Dendritic cell treated with granulocyte-macrophage colony-stimulating factor and Interleukin-4, amounts not matched to agents 40 ng/mL and 50 ng/mL, for 4 days (primary cell): ENCODE results near the gene RBM19.
"Not testable (repeated sequence)": the region's sequence is repeated elsewhere in the genome, so short reads cannot be mapped to it uniquely, and the experiment has no call there.

Experiments used
- H3K27ac Mint-ChIP-seq: one replicate; pipeline ENCODE4 v1.8.0; 2022; ENCODE audit warnings: mild to moderate bottlenecking, mixed read lengths
- H3K27me3 Mint-ChIP-seq: one replicate; pipeline ENCODE4 v1.8.0; 2022; ENCODE audit warnings: mild to moderate bottlenecking, mixed read lengths
- H3K36me3 Mint-ChIP-seq: one replicate; pipeline ENCODE4 v1.8.0; 2022; ENCODE audit warnings: low read depth, mixed read lengths
- H3K4me1 Mint-ChIP-seq: one replicate; pipeline ENCODE4 v1.8.0; 2022; ENCODE audit warnings: low read depth, mixed read lengths
- H3K4me3 Mint-ChIP-seq: one replicate; pipeline ENCODE4 v1.8.0; 2022; ENCODE audit warnings: mild to moderate bottlenecking, moderate library complexity, mixed read lengths
- H3K9me3 Mint-ChIP-seq: one replicate; pipeline ENCODE4 v1.8.0; 2022; ENCODE audit warnings: mixed read lengths
- intact Hi-C: fragments of 100-400 bp; cut with micrococcal nuclease; formaldehyde crosslinking; loops from one replicate; pipeline ENCODE4 v1.15.0; 2022

The RBM19 gene

GRCh38 chr12:113965951-113966797 is at the start of gene RBM19:
TSS of gene RBM19 (minus strand) at chr12:113966325. CDS start at chr12:113966227, 98 bp downstream.
- Mint-ChIP-seq H3K4me1 (peaks cover 49% of the 10 kb centered on the region), H3K4me3 (peak within 1 kb of the TSS; percentile 100), H3K9me3 (no peaks in the 10 kb centered on the region), H3K36me3 (peaks cover 30% of the 10 kb centered on the region), H3K27me3 (peaks cover 14% of the 10 kb centered on the region), H3K27ac (peak within 1 kb of the TSS; percentile 88)
- intact Hi-C loops, result no loop called here

- Mint-ChIP-seq H3K27me3 (peaks cover 7% of the 10 kb centered on the region), H3K27ac (no peak overlapping the region), H3K4me3 (no peak overlapping the region)
Observed at GRCh38 chr12:114015851-114016250, 49.7 kb upstream of the RBM19 start.

GRCh38 chr12:114013575-114014345 is 47.6 kb upstream of the RBM19 start:
- no peak overlapping the region for H3K27ac Mint-ChIP-seq
- intact Hi-C loops, result no loop called here
- H3K4me1 Mint-ChIP-seq, result no peaks in the 10 kb centered on the region
- peaks cover 5% of the 10 kb centered on the region for H3K27me3 Mint-ChIP-seq
- H3K4me3 Mint-ChIP-seq, result no peak overlapping the region
- H3K36me3 Mint-ChIP-seq, result no peaks in the 10 kb centered on the region
- no peaks in the 10 kb centered on the region for H3K9me3 Mint-ChIP-seq

More at GRCh38 chr12:114015851-114016250, 49.7 kb upstream of the RBM19 start:
- intact Hi-C loops, result no loop called here
- Mint-ChIP-seq H3K36me3 (no peaks in the 10 kb centered on the region), H3K9me3 (no peaks in the 10 kb centered on the region), H3K4me1 (no peaks in the 10 kb centered on the region)

- no peaks in the 10 kb centered on the region for H3K9me3 Mint-ChIP-seq
- intact Hi-C loops, result no loop called here
- peaks cover 5% of the 10 kb centered on the region for H3K27me3 Mint-ChIP-seq
- H3K4me3 Mint-ChIP-seq, result no peak overlapping the region
- no peaks in the 10 kb centered on the region for H3K36me3 Mint-ChIP-seq
- no peaks in the 10 kb centered on the region for H3K4me1 Mint-ChIP-seq
- no peak overlapping the region for H3K27ac Mint-ChIP-seq
Observed at GRCh38 chr12:114012744-114013431, 46.8 kb upstream of the RBM19 start.

- Mint-ChIP-seq H3K9me3 (no peaks in the 10 kb centered on the region), H3K4me3 (no peak overlapping the region), H3K36me3 (no peaks in the 10 kb centered on the region), H3K27me3 (peaks cover 2% of the 10 kb centered on the region), H3K27ac (no peak overlapping the region), H3K4me1 (no peaks in the 10 kb centered on the region)
- intact Hi-C loops, result no loop called here
Observed at GRCh38 chr12:114011711-114012110, 45.6 kb upstream of the RBM19 start.

GRCh38 chr12:114006482-114007425 is 40.6 kb upstream of the RBM19 start:
- no peak overlapping the region for H3K27ac Mint-ChIP-seq
- no peaks in the 10 kb centered on the region for H3K9me3 Mint-ChIP-seq
- no peak overlapping the region for H3K4me3 Mint-ChIP-seq
- intact Hi-C loops, result no loop called here
- peaks cover 2% of the 10 kb centered on the region for H3K27me3 Mint-ChIP-seq
- H3K4me1 Mint-ChIP-seq, result no peaks in the 10 kb centered on the region
- no peaks in the 10 kb centered on the region for H3K36me3 Mint-ChIP-seq

- peaks cover 3% of the 10 kb centered on the region for H3K27me3 Mint-ChIP-seq
- no peaks in the 10 kb centered on the region for H3K4me1 Mint-ChIP-seq
- H3K4me3 Mint-ChIP-seq, result no peak overlapping the region
- no peak overlapping the region for H3K27ac Mint-ChIP-seq
- intact Hi-C loops, result no loop called here
- H3K36me3 Mint-ChIP-seq, result no peaks in the 10 kb centered on the region
- no peaks in the 10 kb centered on the region for H3K9me3 Mint-ChIP-seq
Observed at GRCh38 chr12:114004402-114004801, 38.3 kb upstream of the RBM19 start.

- no peaks in the 10 kb centered on the region for H3K36me3 Mint-ChIP-seq
- no peaks in the 10 kb centered on the region for H3K9me3 Mint-ChIP-seq
- H3K4me1 Mint-ChIP-seq, result no peaks in the 10 kb centered on the region
- intact Hi-C loops, result no loop called here
- no peak overlapping the region for H3K4me3 Mint-ChIP-seq
- H3K27me3 Mint-ChIP-seq, result peaks cover 10% of the 10 kb centered on the region
- no peak overlapping the region for H3K27ac Mint-ChIP-seq
Observed at GRCh38 chr12:114003286-114003685, 37.2 kb upstream of the RBM19 start.

- H3K9me3 Mint-ChIP-seq, result no peaks in the 10 kb centered on the region
- intact Hi-C loops, result no loop called here
- no peaks in the 10 kb centered on the region for H3K4me1 Mint-ChIP-seq
- H3K27ac Mint-ChIP-seq, result no peak overlapping the region
- H3K4me3 Mint-ChIP-seq, result no peak overlapping the region
- H3K36me3 Mint-ChIP-seq, result no peaks in the 10 kb centered on the region
- peaks cover 17% of the 10 kb centered on the region for H3K27me3 Mint-ChIP-seq
Observed at GRCh38 chr12:114001511-114002340, 35.6 kb upstream of the RBM19 start.

GRCh38 chr12:114000861-114001260 is 34.7 kb upstream of the RBM19 start:
- intact Hi-C loops, result no loop called here
- Mint-ChIP-seq H3K4me1 (no peaks in the 10 kb centered on the region), H3K27ac (no peak overlapping the region), H3K9me3 (no peaks in the 10 kb centered on the region), H3K27me3 (peaks cover 20% of the 10 kb centered on the region), H3K4me3 (no peak overlapping the region), H3K36me3 (no peaks in the 10 kb centered on the region)

GRCh38 chr12:114000261-114000660 is 34.1 kb upstream of the RBM19 start:
- peaks cover 20% of the 10 kb centered on the region for H3K27me3 Mint-ChIP-seq
- intact Hi-C loops, result not testable (repeated sequence)

GRCh38 chr12:113997365-113997764 is 31.2 kb upstream of the RBM19 start:
- Mint-ChIP-seq H3K4me3 (no peak overlapping the region), H3K27me3 (peaks cover 30% of the 10 kb centered on the region)
- intact Hi-C loops, result no loop called here

More at GRCh38 chr12:114000261-114000660, 34.1 kb upstream of the RBM19 start:
- H3K4me1 Mint-ChIP-seq, H3K4me3 Mint-ChIP-seq, H3K9me3 Mint-ChIP-seq, H3K27ac Mint-ChIP-seq, H3K36me3 Mint-ChIP-seq: not testable (repeated sequence)

More at GRCh38 chr12:113997365-113997764, 31.2 kb upstream of the RBM19 start:
- H3K27ac Mint-ChIP-seq, result no peak overlapping the region
- H3K4me1 Mint-ChIP-seq, result no peaks in the 10 kb centered on the region
- no peaks in the 10 kb centered on the region for H3K9me3 Mint-ChIP-seq
- H3K36me3 Mint-ChIP-seq, result no peaks in the 10 kb centered on the region
